RWPE2 (cell line): ENCODE results near the gene EDN2.

Experiments
- ATAC-seq: fragments of 200-7000 bp; cut with Tn5 transposase; 3 replicates; pipeline ENCODE4 v1.9.1; 2021; ENCODE audit warnings: low read depth
- DNase-seq: peaks from one replicate; pipeline ENCODE4 v3.0.0-alpha.2; 2020; ENCODE audit warnings: low spot score
- H3K27ac ChIP-seq: fragments of 450-650 bp; 2 replicates; pipeline ENCODE4 v1.5.1; 2017; ENCODE audit warnings: mild to moderate bottlenecking; ENCODE audit not compliant: poor library complexity, severe bottlenecking
- H3K27me3 ChIP-seq: fragments of 250-450 bp; sonication (Bioruptor Pico); 2 replicates; pipeline ENCODE4 v1.5.1; 2021; ENCODE audit warnings: mild to moderate bottlenecking, moderate library complexity; ENCODE audit not compliant: insufficient read depth, poor library complexity, severe bottlenecking
- H3K36me3 ChIP-seq: fragments of 250-450 bp; sonication (Bioruptor Pico); 2 replicates; pipeline ENCODE4 v1.5.1; 2020; ENCODE audit warnings: low read depth, mild to moderate bottlenecking, moderate library complexity
- H3K4me1 ChIP-seq: fragments of 250-450 bp; sonication (Bioruptor Pico); 2 replicates; pipeline ENCODE4 v1.5.1; 2021; ENCODE audit warnings: mild to moderate bottlenecking, moderate library complexity; ENCODE audit not compliant: insufficient read depth, poor library complexity, severe bottlenecking
- H3K4me3 ChIP-seq: fragments of 250-450 bp; sonication (Bioruptor Pico); 2 replicates; pipeline ENCODE4 v1.5.1; 2021; ENCODE audit warnings: mild to moderate bottlenecking, moderate library complexity; ENCODE audit not compliant: severe bottlenecking
- H3K9me3 ChIP-seq: fragments of 250-450 bp; sonication (Bioruptor Pico); 2 replicates; pipeline ENCODE4 v1.5.1; 2021; ENCODE audit warnings: mild to moderate bottlenecking, moderate library complexity; ENCODE audit not compliant: severe bottlenecking
- TF ChIP-seq, protein P1 (sequence below): fragments of 450-650 bp; IDR thresholded peaks from one replicate; pipeline ENCODE4 v1.5.1; 2017; ENCODE audit warnings: mild to moderate bottlenecking, moderate library complexity; ENCODE audit not compliant: poor library complexity, severe bottlenecking

The EDN2 gene

GRCh38 chr1:41499591-41499990, 15.1 kb upstream of the EDN2 start:
- Histone ChIP-seq H3K4me1 (peaks cover 62% of the 10 kb centered on the region), H3K9me3 (no peaks in the 10 kb centered on the region), H3K4me3 (no peak overlapping the region), H3K36me3 (no peaks in the 10 kb centered on the region), H3K27ac (peak overlapping the region; percentile 71), H3K27me3 (no peaks in the 10 kb centered on the region)
- DNase-seq, result no peak
- TF ChIP-seq, protein P1, sequence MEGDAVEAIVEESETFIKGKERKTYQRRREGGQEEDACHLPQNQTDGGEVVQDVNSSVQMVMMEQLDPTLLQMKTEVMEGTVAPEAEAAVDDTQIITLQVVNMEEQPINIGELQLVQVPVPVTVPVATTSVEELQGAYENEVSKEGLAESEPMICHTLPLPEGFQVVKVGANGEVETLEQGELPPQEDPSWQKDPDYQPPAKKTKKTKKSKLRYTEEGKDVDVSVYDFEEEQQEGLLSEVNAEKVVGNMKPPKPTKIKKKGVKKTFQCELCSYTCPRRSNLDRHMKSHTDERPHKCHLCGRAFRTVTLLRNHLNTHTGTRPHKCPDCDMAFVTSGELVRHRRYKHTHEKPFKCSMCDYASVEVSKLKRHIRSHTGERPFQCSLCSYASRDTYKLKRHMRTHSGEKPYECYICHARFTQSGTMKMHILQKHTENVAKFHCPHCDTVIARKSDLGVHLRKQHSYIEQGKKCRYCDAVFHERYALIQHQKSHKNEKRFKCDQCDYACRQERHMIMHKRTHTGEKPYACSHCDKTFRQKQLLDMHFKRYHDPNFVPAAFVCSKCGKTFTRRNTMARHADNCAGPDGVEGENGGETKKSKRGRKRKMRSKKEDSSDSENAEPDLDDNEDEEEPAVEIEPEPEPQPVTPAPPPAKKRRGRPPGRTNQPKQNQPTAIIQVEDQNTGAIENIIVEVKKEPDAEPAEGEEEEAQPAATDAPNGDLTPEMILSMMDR, result no peak
- ATAC-seq, result no peak

- TF ChIP-seq, protein P1, result no peak
Observed at GRCh38 chr1:41498804-41499203, 14.3 kb upstream of the EDN2 start.

GRCh38 chr1:41498391-41498790, 13.9 kb upstream of the EDN2 start:
- DNase-seq, result no peak
- peaks cover 59% of the 10 kb centered on the region for H3K4me1 ChIP-seq

More at GRCh38 chr1:41498804-41499203, 14.3 kb upstream of the EDN2 start:
- Histone ChIP-seq H3K4me1 (peaks cover 56% of the 10 kb centered on the region), H3K9me3 (no peaks in the 10 kb centered on the region), H3K36me3 (no peaks in the 10 kb centered on the region), H3K4me3 (no peak overlapping the region), H3K27me3 (no peaks in the 10 kb centered on the region), H3K27ac (peak overlapping the region; percentile 71)
- DNase-seq, result peak; percentile 84
- peak; percentile 11 for ATAC-seq

GRCh38 chr1:41497461-41498030, 13.1 kb upstream of the EDN2 start:
- DNase-seq (no peak), ATAC-seq (no peak)
- no peaks in the 10 kb centered on the region for H3K9me3 ChIP-seq
- H3K27ac ChIP-seq, result peak overlapping the region; percentile 71
- H3K4me1 ChIP-seq, result peaks cover 66% of the 10 kb centered on the region
- H3K36me3 ChIP-seq, result no peaks in the 10 kb centered on the region
- H3K27me3 ChIP-seq, result no peaks in the 10 kb centered on the region
- no peak overlapping the region for H3K4me3 ChIP-seq
- TF ChIP-seq, protein P1, result no peak

More at GRCh38 chr1:41498391-41498790, 13.9 kb upstream of the EDN2 start:
- Histone ChIP-seq H3K27me3 (no peaks in the 10 kb centered on the region), H3K36me3 (no peaks in the 10 kb centered on the region), H3K27ac (peak overlapping the region; percentile 71), H3K4me3 (no peak overlapping the region), H3K9me3 (no peaks in the 10 kb centered on the region)
- ATAC-seq, result no peak
- TF ChIP-seq, protein P1, result no peak

GRCh38 chr1:41497056-41497440, 12.6 kb upstream of the EDN2 start:
- ATAC-seq (no peak), DNase-seq (no peak)
- no peaks in the 10 kb centered on the region for H3K36me3 ChIP-seq
- TF ChIP-seq, protein P1, result no peak
- H3K27me3 ChIP-seq, result no peaks in the 10 kb centered on the region
- peak overlapping the region; percentile 71 for H3K27ac ChIP-seq
- no peaks in the 10 kb centered on the region for H3K9me3 ChIP-seq
- H3K4me3 ChIP-seq, result no peak overlapping the region
- peaks cover 65% of the 10 kb centered on the region for H3K4me1 ChIP-seq
